GM19238 (cell line): Measurements from ENCODE around the gene PLRG1.
A peak's percentile ranks its signal among the peaks of the same experiment; 100 is the strongest.

ENCODE experiments used
- DNase-seq: peaks from one replicate; pipeline ENCODE4 v3.0.0; 2011; ENCODE audit warnings: low spot score; ENCODE audit not compliant: insufficient read length

The PLRG1 gene

DNA sequence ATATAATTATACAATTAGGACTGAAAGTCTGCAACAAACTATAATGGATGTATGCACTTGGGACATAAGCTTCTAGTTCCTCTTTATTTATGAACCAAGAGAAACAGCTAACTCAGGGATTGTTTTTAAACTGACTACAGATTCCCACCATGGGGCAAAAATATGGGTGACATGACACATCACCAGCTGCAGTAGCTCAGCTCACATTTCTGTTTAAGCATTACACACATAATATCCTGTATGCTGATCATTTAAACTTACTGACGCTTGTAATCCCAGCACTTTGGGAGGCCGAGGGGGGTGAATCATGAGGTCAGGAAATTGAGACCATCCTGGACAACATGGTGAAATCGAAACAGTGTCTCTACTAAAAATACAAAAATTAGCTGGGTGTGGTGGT is 24.1 kb upstream of the PLRG1 start:
- no peak for DNase-seq

DNA sequence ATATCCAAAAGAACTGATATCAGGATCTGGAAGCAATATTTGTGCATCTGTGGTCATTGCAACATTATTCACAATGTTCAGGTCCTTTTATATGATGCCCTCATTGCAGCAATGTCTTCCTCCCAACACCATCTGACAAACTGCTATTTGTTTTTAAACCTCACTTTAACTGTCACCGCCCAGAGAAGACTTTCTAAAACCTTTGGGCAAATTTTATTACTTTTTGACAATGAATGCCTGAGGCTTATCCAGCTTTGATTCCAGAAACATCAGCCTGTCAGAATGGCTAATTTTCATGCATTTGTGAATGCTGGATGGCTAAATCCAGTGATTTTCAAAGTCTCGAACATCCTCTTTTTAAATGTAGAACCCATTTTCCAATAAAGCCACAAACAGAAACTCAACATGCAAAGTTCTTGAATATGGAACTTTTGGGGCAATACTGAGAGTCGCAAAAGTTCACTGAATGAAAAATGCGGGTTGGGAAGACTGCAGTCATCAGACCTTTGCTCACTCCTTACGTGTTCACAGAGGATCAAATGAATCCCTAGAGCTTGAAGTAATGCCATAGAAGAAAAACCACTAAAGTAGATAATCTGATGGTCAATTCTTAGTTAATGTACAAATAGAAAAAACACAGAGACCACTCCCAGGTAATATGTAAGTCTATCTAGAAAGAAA is 23.1 kb upstream of the PLRG1 start:
- DNase-seq, result no peak

DNA sequence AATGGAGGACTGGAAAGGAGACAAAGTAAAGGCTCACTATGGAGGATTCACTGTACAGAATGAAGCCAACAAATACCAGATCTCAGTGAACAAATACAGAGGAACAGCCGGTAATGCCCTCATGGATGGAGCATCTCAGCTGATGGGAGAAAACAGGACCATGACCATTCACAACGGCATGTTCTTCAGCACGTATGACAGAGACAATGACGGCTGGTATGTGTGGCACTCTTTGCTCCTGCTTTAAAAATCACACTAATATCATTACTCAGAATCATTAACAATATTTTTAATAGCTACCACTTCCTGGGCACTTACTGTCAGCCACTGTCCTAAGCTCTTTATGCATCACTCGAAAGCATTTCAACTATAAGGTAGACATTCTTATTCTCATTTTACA is 19.4 kb upstream of the PLRG1 start:
- DNase-seq, result no peak

DNA sequence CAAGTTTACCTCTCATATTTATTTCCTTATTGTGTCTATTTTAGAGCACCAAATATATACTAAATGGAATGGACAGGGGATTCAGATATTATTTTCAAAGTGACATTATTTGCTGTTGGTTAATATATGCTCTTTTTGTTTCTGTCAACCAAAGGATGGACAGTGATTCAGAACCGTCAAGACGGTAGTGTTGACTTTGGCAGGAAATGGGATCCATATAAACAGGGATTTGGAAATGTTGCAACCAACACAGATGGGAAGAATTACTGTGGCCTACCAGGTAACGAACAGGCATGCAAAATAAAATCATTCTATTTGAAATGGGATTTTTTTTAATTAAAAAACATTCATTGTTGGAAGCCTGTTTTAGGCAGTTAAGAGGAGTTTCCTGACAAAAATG is 18.8 kb upstream of the PLRG1 start:
- DNase-seq, result no peak

DNA sequence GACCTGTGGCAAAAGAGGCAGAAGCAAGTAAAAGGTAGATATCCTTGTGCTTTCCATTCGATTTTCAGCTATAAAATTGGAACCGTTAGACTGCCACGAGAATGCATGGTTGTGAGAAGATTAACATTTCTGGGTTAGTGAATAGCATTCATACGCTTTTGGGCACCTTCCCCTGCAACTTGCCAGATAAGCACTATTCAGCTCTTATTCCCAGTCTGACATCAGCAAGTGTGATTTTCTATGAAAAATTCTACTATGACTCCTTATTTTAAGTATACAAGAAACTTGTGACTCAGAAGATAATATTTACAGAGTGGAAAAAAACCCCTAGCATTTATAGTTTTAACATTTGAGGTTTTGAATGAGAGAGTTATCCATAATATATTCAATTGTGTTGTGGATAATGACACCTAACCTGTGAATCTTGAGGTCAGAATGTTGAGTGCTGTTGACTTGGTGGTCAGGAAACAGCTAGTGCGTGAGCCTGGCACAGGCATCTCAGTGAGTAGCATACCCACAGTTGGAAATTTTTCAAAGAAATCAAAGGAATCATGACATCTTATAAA is 16.5 kb upstream of the PLRG1 start:
- DNase-seq, result no peak

DNA sequence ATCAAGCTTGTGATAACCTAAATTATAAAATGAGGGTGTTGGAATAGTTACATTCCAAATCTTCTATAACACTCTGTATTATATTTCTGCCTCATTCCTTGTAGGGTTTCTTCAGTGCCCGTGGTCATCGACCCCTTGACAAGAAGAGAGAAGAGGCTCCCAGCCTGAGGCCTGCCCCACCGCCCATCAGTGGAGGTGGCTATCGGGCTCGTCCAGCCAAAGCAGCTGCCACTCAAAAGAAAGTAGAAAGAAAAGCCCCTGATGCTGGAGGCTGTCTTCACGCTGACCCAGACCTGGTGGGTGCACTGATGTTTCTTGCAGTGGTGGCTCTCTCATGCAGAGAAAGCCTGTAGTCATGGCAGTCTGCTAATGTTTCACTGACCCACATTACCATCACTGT is 15.5 kb upstream of the PLRG1 start:
- DNase-seq, result no peak

DNA sequence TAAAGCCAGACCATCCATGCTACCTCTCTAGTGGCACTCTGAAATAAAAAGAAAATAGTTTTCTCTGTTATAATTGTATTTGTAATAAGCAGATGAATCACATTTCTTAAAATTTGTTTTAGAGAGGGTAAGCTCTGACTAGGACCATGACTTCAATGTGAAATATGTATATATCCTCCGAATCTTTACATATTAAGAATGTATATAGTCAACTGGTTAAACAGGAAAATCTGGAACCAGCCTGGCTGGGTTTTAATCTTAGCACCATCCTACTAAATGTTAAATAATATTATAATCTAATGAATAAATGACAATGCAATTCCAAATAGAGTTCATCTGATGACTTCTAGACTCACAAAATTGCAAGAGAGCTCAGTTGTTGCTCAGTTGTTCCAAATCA is 14.1 kb upstream of the PLRG1 start:
- DNase-seq, result no peak

DNA sequence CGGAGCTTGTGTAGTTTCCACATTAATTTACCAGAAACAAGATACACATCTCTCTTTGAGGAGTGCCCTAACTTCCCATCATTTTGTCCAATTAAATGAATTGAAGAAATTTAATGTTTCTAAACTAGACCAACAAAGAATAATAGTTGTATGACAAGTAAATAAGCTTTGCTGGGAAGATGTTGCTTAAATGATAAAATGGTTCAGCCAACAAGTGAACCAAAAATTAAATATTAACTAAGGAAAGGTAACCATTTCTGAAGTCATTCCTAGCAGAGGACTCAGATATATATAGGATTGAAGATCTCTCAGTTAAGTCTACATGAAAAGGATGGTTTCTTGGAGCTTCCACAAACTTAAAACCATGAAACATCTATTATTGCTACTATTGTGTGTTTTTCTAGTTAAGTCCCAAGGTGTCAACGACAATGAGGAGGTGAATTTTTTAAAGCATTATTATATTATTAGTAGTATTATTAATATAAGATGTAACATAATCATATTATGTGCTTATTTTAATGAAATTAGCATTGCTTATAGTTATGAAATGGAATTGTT is 12.6 kb upstream of the PLRG1 start, which contains the start of gene FGB:
TSS of gene FGB (plus strand) at position 315 of the 558 bp plus-strand sequence. CDS start at position 323, 8 bp downstream.
- DNase-seq, result no peak

DNA sequence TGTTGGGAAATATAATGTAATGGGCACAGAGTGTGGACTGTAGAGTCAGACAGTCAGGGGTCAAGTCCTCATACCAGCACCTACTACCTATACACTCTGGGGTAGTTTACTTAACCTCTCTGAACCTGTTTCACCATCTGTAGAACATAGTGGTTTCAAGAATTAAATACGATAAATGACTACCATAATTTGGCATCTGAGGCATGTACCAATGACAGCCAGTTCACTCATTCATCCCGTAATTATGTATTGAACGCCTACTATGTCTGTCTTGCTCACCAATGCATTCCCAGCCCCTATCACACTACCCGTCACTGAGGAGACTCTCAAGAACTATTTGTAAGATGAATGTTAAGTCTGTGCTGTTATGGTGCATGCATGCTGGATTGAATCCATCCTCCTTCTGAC is 10.6 kb upstream of the PLRG1 start:
- no peak for DNase-seq

DNA sequence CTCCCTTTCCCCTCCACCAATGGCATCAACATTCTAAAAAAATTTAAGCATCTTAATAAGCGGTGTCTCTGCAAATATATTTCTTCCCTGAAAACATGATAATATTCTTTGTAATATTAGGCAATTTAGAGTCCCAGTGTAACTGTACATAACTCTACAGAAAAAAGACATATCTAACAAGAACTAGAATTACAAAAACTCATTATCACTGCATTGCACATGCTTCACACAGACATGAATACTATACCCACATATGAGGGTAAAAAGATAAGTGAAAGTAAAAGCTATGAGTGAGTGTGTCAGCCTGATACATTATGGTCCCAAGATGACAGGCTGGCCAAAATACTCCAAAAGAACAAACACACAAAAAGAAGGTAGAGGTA is 10.2 kb upstream of the PLRG1 start:
- DNase-seq, result no peak

DNA sequence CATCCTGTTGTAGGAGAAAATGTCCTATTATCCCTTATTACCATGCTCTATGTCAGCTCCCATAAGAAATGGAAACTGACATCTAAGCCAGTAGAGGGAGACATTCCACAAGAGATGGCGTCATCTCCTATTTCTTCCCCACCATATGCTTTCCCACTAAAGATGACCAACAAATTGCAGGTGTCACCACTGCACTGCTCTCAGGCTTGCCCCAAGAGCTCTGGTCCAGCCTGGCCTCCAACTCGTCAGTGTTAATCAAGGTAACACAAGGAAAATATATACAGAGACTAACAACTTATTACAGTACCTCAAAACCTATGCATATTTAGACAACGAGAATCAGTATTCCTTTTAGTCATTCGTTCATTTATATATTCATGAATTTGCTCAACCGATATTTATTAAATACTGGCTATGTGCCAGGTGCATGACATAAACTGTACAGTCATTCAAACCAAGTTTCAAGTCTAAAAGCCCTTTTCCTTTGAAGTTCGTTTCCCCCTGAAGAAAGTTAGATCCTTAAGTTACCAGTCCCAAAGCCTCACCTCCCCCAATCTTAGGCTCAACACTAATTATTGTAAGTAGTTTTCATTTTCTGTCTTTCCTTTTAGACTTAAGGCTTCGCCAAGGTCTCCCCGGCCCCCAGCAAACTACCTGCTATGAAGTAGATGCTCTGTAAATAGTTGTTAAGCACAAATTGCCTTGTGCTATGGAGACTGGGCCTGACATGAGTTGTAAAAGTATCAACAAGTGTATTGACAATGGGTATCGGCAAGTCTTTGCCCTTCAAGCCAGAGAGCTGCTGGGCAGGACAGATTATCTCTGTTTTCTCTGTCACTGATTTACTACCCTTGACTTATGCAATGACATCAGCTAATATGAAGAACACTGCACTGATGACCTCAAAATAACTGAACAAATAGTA is 9.6 kb upstream of the PLRG1 start:
- no peak for DNase-seq

DNA sequence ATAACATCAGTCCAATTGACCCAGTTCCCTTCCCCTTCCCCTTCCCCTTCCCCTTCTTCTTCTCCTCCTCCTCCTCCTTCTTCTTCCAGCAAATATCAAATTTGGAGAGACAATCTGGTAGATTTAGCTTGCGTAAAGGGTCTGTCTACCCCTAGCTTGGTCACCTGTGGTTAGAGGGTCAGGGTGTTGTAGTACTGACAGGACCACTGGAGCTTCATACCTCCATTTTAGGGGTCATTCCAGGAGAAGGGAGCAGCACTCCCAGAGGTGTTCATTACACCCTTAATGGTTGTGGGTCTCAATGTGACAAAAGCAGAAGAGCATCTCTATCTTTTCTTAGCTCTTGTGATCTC is 8.9 kb upstream of the PLRG1 start:
- no peak for DNase-seq

DNA sequence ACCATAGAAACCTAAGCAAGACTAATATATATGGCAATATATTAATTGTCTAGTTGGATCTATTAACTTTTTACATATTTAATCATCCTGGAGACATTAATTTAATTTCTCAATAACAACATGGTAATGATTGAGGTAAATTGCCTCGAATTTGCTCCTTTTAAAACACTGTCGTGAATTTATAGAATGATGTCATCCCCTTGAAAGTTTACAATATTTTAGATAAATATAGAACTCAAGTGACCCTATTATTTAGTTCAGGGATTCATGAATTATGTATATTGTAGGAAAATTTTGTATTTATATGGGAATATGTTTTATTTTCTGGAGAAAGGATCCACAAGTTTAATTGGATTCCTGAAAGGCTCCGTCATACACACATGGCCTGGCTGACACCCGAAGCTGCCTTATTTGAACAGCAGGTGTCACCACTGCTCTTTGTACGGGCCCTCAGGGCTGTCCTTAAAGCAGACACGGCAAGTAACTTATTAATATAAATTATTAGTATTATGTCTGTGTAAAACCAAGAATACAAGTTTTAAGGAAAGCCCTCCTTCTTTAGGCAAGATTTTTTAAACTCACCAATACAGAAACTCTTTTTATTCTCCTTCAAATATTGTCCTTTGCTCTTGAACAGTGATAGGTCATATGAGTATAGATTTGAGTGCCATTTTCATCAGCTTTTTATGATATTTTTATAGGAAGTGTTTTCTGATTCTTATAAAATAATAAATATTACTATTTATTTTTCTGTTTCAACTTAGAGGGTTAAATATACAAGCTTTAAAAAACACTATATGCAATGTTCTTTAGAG is 1.9 kb upstream of the PLRG1 start:
- DNase-seq, result peak; percentile 30

DNA sequence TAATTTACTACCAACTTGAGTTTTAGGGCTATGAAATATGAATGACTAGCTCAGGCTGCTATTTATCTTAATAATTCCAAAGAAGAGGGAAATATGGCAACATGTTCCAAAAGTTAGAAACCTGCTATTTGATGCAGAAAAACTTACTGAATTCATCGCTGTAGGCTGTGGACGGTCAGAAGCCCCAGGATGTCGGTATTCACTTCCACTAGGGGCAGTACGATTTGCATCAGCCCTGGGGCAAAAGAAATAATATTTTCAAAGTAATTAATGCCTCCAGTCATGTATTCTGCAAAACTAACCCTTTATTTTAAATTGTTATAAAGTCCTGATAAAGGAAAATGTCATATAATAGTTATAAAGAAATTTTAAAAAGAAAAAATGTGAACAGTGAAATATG is 4.5 kb downstream of the PLRG1 start:
- DNase-seq, result no peak

DNA sequence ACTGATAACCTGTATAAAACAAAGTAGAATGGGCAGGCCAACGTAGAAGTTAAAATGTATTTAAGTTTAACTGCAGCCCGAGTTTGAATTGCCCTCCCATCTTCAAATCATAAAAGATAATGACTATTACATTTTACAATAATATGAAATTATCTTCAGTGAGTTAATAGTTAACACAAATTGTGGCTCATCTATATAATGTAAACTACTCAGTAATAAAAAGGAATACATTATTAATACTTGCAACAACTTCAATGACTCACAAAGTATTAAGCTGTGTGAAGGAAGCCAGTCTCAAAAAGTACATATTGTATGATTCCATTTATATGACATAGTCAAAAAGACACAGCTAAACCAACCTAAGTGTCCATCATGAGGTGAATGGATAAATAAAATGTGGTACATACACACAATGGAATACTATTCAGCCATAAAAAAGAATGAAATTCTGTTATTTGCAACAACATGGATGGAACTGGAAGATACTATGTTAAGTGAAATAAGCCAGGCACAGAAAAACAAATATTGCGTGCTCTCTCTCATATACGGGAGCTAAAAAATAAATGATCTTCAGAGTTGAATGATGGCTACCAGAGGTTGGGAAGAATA is 7.8 kb downstream of the PLRG1 start:
- no peak for DNase-seq

DNA sequence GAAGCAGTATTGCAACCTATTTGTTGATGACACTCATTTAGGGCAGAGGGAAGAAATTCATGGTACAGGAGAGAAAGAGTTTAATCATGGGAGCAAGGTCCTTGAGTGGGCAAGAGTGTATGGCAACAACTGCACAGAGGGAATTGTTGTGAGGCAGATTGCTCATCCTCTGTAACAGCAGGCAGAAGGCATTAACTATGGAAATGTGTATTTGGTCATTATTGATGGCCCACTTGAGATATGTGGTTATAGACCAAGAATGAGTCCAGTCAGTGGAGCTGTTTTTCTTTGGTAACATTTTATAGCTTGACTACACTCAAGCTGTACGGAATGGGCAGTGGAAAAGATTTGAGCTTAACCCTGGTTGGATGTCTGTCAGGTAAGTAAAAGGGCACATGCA is 15.9 kb downstream of the PLRG1 start:
- no peak for DNase-seq

DNA sequence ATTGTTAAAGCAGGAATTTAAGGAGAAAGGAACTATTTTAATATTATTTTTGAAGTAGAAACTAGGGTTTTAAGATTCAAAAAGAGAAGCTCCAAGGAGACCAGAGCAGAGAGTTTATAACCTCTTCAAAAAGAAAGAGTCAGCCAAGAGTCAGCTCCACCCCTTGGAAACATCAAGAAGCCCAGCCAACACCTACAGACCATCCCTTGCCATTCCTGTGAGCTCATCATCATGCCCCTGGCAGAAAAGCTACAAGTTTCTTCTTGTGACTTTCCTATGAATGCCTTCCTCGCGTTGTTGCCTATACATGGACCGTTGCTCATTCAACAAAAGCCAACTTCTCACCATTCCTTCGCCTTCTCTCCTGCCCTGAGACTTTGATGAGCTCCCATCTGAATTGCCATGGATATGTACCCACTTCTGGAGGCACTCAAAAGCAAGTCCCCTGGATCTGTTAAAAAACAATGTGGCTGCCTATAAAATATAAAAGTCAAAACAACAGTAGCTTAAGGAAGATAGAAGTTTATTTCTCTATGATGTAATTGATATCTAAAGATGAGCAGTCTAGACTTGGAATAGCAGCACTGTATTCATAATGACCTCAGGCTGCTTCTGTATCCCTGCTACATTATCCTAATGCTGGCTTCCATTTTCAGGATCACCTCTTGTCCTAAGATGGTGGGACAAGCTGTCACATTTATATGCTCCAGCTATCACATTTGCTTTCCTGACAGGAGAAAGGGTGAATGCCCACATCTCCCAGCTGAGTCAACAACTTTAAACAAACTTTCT is 20.3 kb downstream of the PLRG1 start:
- no peak for DNase-seq

DNA sequence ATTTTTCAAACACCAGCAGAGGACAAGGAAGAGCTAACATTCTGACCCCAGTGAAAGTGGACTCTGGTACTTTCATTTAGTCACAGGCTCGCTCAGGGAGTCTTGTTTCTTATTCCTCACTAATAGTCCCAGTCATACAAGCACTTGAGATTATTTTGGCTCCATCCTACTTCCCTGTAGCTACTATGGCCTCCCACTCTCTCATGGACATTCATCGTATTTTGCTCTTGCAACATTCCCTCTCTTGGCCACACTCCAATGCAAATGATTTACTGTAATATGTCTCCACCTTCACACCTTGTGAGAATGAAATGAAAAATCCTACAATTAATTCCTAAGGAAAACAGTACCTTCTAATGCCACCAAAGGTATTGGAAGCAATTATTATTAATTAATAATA is 21.3 kb downstream of the PLRG1 start:
- DNase-seq, result no peak

DNA sequence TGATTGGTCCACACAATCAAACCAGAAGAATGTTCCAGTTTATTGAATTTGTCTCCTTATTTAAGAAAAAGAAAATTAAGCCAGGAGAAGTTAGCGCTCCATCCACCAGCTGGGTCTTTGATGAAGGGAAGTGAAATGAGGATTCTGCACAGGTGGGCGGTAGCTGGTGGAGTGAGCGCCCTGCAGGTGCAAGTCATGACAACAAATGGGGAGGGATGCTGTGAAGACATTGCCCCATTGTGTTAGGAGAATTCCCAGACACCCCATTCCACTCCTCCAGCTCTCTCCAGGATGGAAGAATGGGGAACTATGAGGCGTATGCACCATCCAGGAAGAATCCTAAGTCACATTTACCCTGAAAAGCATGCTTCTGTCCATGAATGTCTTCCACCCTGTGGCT is 22.9 kb downstream of the PLRG1 start:
- no peak for DNase-seq

DNA sequence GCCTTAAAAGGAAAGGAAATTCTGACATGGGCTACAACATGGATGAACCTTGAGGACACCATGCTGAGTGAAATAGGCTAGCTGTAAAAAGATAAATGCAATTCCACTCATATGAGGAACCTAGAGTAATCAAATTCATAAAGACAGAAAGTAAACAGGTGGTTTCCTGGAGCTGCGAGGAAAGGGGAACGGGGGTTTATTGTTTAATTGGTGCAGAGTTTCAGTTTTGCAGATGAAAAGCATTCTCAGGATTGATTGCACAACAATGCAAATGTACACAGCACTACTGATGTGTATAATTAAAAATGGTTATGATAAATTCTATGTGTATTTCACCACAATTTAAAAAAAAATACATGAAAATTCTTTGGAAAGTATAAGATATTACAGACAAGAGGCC is 24.0 kb downstream of the PLRG1 start:
- no peak for DNase-seq
